Vagina (tissue), 2 donors: ENCODE measurements around the gene CCDC186.

ENCODE experiments used
- CTCF ChIP-seq, 3 experiments: fragments of 450-650 bp in 2 of 3; fragments of 200-600 bp in 1 of 3; sonication (generic) in 1 of 3; IDR thresholded peaks; one replicate each; pipeline ENCODE4 v1.5.1; 2017 to 2019; ENCODE audit warnings: antibody characterized with exemption in 3 of 3, mild to moderate bottlenecking in 2 of 3, moderate library complexity in 2 of 3
- POLR2A ChIP-seq, 2 donors: fragments of 450-650 bp; IDR thresholded peaks; one replicate each; pipeline ENCODE4 v1.6.1; 2017; ENCODE audit warnings: antibody characterized with exemption in 2 of 2, mild to moderate bottlenecking in 2 of 2, moderate library complexity in 2 of 2
- POLR2AphosphoS5 ChIP-seq, 2 donors: sonication (generic); formaldehyde crosslinking; IDR thresholded peaks; one replicate each; pipeline ENCODE4 v1.9.0; 2017; ENCODE audit warnings: antibody characterized with exemption in 2 of 2, mild to moderate bottlenecking in 2 of 2, low read depth in 1 of 2; ENCODE audit not compliant: insufficient read depth in 1 of 2

- no peak for TF ChIP-seq CTCF (IDR thresholded peaks at IDR 0.05)
- no peak for TF ChIP-seq POLR2A (IDR thresholded peaks at IDR 0.05)
- TF ChIP-seq POLR2AphosphoS5 (IDR thresholded peaks at IDR 0.05; ENCODE audit: insufficient read depth in 1 of 2, low read depth in 1 of 2) = no peak
Observed at GRCh38 chr10:114183563-114183962, 9.6 kb upstream of the CCDC186 start.
